Measurements from ENCODE around the gene ZNF835. TPM values are rescaled to one million over a fixed set of nuclear protein-coding genes. Genes with fewer than 3 reads are reported as not detected.

ZNF835 gene
- 1 to 10 TPM in 1 of 3 donors, under 1 TPM in 1, not detected in 1; 0.13 to 4.0 TPM for polyA plus RNA-seq

- Mint-ChIP-seq H3K27me3 (ENCODE audit: low read depth in 3 of 3) (no peaks in the 10 kb centered on the region), H3K27ac (peak within 1 kb of the TSS in 5 of 6 donors; percentile 35 to 88 (median 86)), H3K36me3 (peaks cover 0 to 4% (median 3%) of the 10 kb centered on the region in 3 donors), H3K4me1 (peaks cover 29 to 44% of the 10 kb centered on the region in 2 donors), H3K4me3 (peak within 1 kb of the TSS; percentile 85 to 93 (median 91)), H3K9me3 (peaks cover 0 to 14% (median under 1%) of the 10 kb centered on the region in 6 donors)
- peak; percentile 81 to 88 (median 87) for DNase-seq
These were observed at the start of gene ZNF835 for GRCh38 chr19:56671613-56671994. Gene ZNF835 (minus strand): TSS chr19:56671757. CDS start chr19:56665198, 6,559 bp downstream.

- Mint-ChIP-seq H3K4me1 (no peaks in the 10 kb centered on the region), H3K27ac (no peak overlapping the region), H3K27me3 (ENCODE audit: low read depth in 3 of 3) (peaks cover 0 to 3% (median 0%) of the 10 kb centered on the region in 3 donors), H3K4me3 (no peak overlapping the region), H3K36me3 (peaks cover 0 to 5% (median 0%) of the 10 kb centered on the region in 3 donors), H3K9me3 (peaks cover 9 to 55% (median 39%) of the 10 kb centered on the region in 6 donors)
- DNase-seq: no peak
These were observed 48.7 kb upstream of the ZNF835 start for GRCh38 chr19:56720281-56720680.

GRCh38 chr19:56718231-56718630 is 46.7 kb upstream of the ZNF835 start:
- no peak overlapping the region for H3K4me3 Mint-ChIP-seq
- H3K4me1 Mint-ChIP-seq: no peaks in the 10 kb centered on the region
- no peak for DNase-seq
- peaks cover 0 to 3% (median 0%) of the 10 kb centered on the region in 3 donors for H3K27me3 Mint-ChIP-seq (ENCODE audit: low read depth in 3 of 3)
- peaks cover 0 to 5% (median 0%) of the 10 kb centered on the region in 3 donors for H3K36me3 Mint-ChIP-seq
- no peak overlapping the region for H3K27ac Mint-ChIP-seq
- H3K9me3 Mint-ChIP-seq: peaks cover 11 to 52% (median 29%) of the 10 kb centered on the region in 6 donors

- Mint-ChIP-seq H3K4me3 (no peak overlapping the region), H3K4me1 (no peaks in the 10 kb centered on the region), H3K27ac (no peak overlapping the region), H3K36me3 (no peaks in the 10 kb centered on the region), H3K27me3 (ENCODE audit: low read depth in 3 of 3) (peaks cover 0 to 2% (median 0%) of the 10 kb centered on the region in 3 donors), H3K9me3 (peaks cover 16 to 61% (median 24%) of the 10 kb centered on the region in 6 donors)
- no peak for DNase-seq
These were observed 41.2 kb upstream of the ZNF835 start for GRCh38 chr19:56712611-56713276.

GRCh38 chr19:56710437-56710836 is 38.9 kb upstream of the ZNF835 start:
- H3K9me3 Mint-ChIP-seq: peaks cover 19 to 56% (median 25%) of the 10 kb centered on the region in 6 donors
- peaks cover 0 to 2% (median 2%) of the 10 kb centered on the region in 3 donors for H3K27me3 Mint-ChIP-seq (ENCODE audit: low read depth in 3 of 3)
- no peaks in the 10 kb centered on the region for H3K4me1 Mint-ChIP-seq
- H3K36me3 Mint-ChIP-seq: no peaks in the 10 kb centered on the region
- no peak overlapping the region for H3K4me3 Mint-ChIP-seq
- DNase-seq: no peak
- no peak overlapping the region for H3K27ac Mint-ChIP-seq

- Mint-ChIP-seq H3K9me3 (peaks cover 24 to 69% (median 37%) of the 10 kb centered on the region in 6 donors), H3K36me3 (no peaks in the 10 kb centered on the region), H3K27ac (no peak overlapping the region), H3K27me3 (ENCODE audit: low read depth in 3 of 3) (peaks cover 0 to 2% (median 2%) of the 10 kb centered on the region in 3 donors), H3K4me1 (no peaks in the 10 kb centered on the region), H3K4me3 (no peak overlapping the region)
- no peak for DNase-seq
These were observed 36.3 kb upstream of the ZNF835 start for GRCh38 chr19:56707821-56708220.

GRCh38 chr19:56705939-56706338 is 34.4 kb upstream of the ZNF835 start:
- DNase-seq: no peak
- Mint-ChIP-seq H3K9me3 (peaks cover 12 to 67% (median 36%) of the 10 kb centered on the region in 6 donors), H3K27ac (no peak overlapping the region), H3K36me3 (no peaks in the 10 kb centered on the region), H3K27me3 (ENCODE audit: low read depth in 3 of 3) (peaks cover 0 to 4% (median under 1%) of the 10 kb centered on the region in 3 donors), H3K4me3 (no peak overlapping the region), H3K4me1 (no peaks in the 10 kb centered on the region)

- no peak for DNase-seq
- peaks cover 0 to 3% (median 2%) of the 10 kb centered on the region in 3 donors for H3K36me3 Mint-ChIP-seq
- no peak overlapping the region for H3K4me3 Mint-ChIP-seq
- H3K9me3 Mint-ChIP-seq: peaks cover 15 to 60% (median 39%) of the 10 kb centered on the region in 6 donors
- H3K27me3 Mint-ChIP-seq (ENCODE audit: low read depth in 3 of 3): peaks cover 0 to 7% (median 0%) of the 10 kb centered on the region in 3 donors
- H3K4me1 Mint-ChIP-seq: no peaks in the 10 kb centered on the region
- H3K27ac Mint-ChIP-seq: no peak overlapping the region
These were observed 30.3 kb upstream of the ZNF835 start for GRCh38 chr19:56701895-56702294.

GRCh38 chr19:56699552-56699951 is 28.0 kb upstream of the ZNF835 start:
- Mint-ChIP-seq H3K27me3 (ENCODE audit: low read depth in 3 of 3) (peaks cover 0 to 5% (median 0%) of the 10 kb centered on the region in 3 donors), H3K36me3 (peaks cover 0 to 3% (median 2%) of the 10 kb centered on the region in 3 donors)

GRCh38 chr19:56692206-56692895 is 20.8 kb upstream of the ZNF835 start:
- Mint-ChIP-seq H3K4me1 (no peaks in the 10 kb centered on the region), H3K27me3 (ENCODE audit: low read depth in 3 of 3) (no peaks in the 10 kb centered on the region), H3K9me3 (peaks cover 0 to 29% (median 12%) of the 10 kb centered on the region in 6 donors), H3K27ac (no peak overlapping the region), H3K36me3 (peaks cover 0 to 11% (median under 1%) of the 10 kb centered on the region in 3 donors), H3K4me3 (no peak overlapping the region)
- DNase-seq: no peak

More at GRCh38 chr19:56699552-56699951, 28.0 kb upstream of the ZNF835 start:
- Mint-ChIP-seq H3K27ac (no peak overlapping the region), H3K4me1 (no peaks in the 10 kb centered on the region), H3K9me3 (peaks cover 12 to 45% (median 34%) of the 10 kb centered on the region in 6 donors), H3K4me3 (no peak overlapping the region)
- no peak for DNase-seq

- peaks cover 2 to 42% (median 12%) of the 10 kb centered on the region in 6 donors for H3K9me3 Mint-ChIP-seq
These were observed 19.1 kb upstream of the ZNF835 start for GRCh38 chr19:56690670-56691069.

GRCh38 chr19:56689198-56689597 is 17.6 kb upstream of the ZNF835 start:
- DNase-seq: no peak
- peaks cover 9 to 27% (median 10%) of the 10 kb centered on the region in 3 donors for H3K36me3 Mint-ChIP-seq
- peaks cover 2 to 56% (median 12%) of the 10 kb centered on the region in 6 donors for H3K9me3 Mint-ChIP-seq
- H3K4me1 Mint-ChIP-seq: no peaks in the 10 kb centered on the region
- H3K27me3 Mint-ChIP-seq (ENCODE audit: low read depth in 3 of 3): no peaks in the 10 kb centered on the region
- no peak overlapping the region for H3K27ac Mint-ChIP-seq
- H3K4me3 Mint-ChIP-seq: no peak overlapping the region

More at GRCh38 chr19:56690670-56691069, 19.1 kb upstream of the ZNF835 start:
- Mint-ChIP-seq H3K4me3 (no peak overlapping the region), H3K36me3 (peaks cover 0 to 17% (median 5%) of the 10 kb centered on the region in 3 donors), H3K4me1 (no peaks in the 10 kb centered on the region), H3K27me3 (ENCODE audit: low read depth in 3 of 3) (no peaks in the 10 kb centered on the region), H3K27ac (no peak overlapping the region)
- no peak for DNase-seq

- Mint-ChIP-seq H3K4me3 (no peak overlapping the region), H3K9me3 (peaks cover 2 to 49% (median 6%) of the 10 kb centered on the region in 6 donors), H3K36me3 (peaks cover 9 to 20% (median 10%) of the 10 kb centered on the region in 3 donors), H3K27ac (no peak overlapping the region), H3K4me1 (no peaks in the 10 kb centered on the region), H3K27me3 (ENCODE audit: low read depth in 3 of 3) (no peaks in the 10 kb centered on the region)
- DNase-seq: no peak
These were observed 15.5 kb upstream of the ZNF835 start for GRCh38 chr19:56687031-56687430.

- H3K36me3 Mint-ChIP-seq: peaks cover 9 to 16% (median 10%) of the 10 kb centered on the region in 3 donors
- H3K4me3 Mint-ChIP-seq: no peak overlapping the region
- no peaks in the 10 kb centered on the region for H3K27me3 Mint-ChIP-seq (ENCODE audit: low read depth in 3 of 3)
- H3K4me1 Mint-ChIP-seq: no peaks in the 10 kb centered on the region
- no peak for DNase-seq
- H3K9me3 Mint-ChIP-seq: peaks cover 2 to 61% (median 4%) of the 10 kb centered on the region in 6 donors
- no peak overlapping the region for H3K27ac Mint-ChIP-seq
These were observed 11.6 kb upstream of the ZNF835 start for GRCh38 chr19:56683116-56683515.
